GM18526 (cell line): ENCODE results near the gene SLC27A5.

ENCODE experiments used
- POLR2A ChIP-seq: IDR thresholded peaks from 3 replicates; pipeline ENCODE4 v1.6.1; 2011; ENCODE audit not compliant: insufficient read length; ENCODE audit errors: extremely low read depth

SLC27A5 gene

GRCh38 chr19:58543826-58544590 lies 32.2 kb upstream of the SLC27A5 start, which contains the start of gene TRIM28:
Gene TRIM28, plus strand, starts transcription at chr19:58544064. Its CDS starts 694 bp downstream, at chr19:58544758.
- peak; percentile 98 for TF ChIP-seq POLR2A

GRCh38 chr19:58538257-58539168 lies 26.7 kb upstream of the SLC27A5 start:
- TF ChIP-seq POLR2A = no peak

GRCh38 chr19:58536852-58537798 lies 25.3 kb upstream of the SLC27A5 start:
- no peak for TF ChIP-seq POLR2A

GRCh38 chr19:58535857-58536256 lies 24.1 kb upstream of the SLC27A5 start:
- no peak for TF ChIP-seq POLR2A

- TF ChIP-seq POLR2A = no peak
These were observed 19.4 kb upstream of the SLC27A5 start for GRCh38 chr19:58531034-58531840.

GRCh38 chr19:58529405-58529804 lies 17.6 kb upstream of the SLC27A5 start:
- TF ChIP-seq POLR2A = no peak

- TF ChIP-seq POLR2A = no peak
These were observed 10.9 kb upstream of the SLC27A5 start for GRCh38 chr19:58522709-58523108.

GRCh38 chr19:58521651-58522050 lies 9.9 kb upstream of the SLC27A5 start:
- TF ChIP-seq POLR2A = no peak

GRCh38 chr19:58520257-58520599 lies 8.4 kb upstream of the SLC27A5 start:
- TF ChIP-seq POLR2A = no peak

GRCh38 chr19:58519355-58520256 lies 7.8 kb upstream of the SLC27A5 start, which contains the start of gene ZBTB45:
Gene ZBTB45, minus strand, starts transcription at chr19:58519810. Its CDS starts 2,137 bp downstream, at chr19:58517673.
- TF ChIP-seq POLR2A = peak; percentile 82

- no peak for TF ChIP-seq POLR2A
These were observed 7.2 kb upstream of the SLC27A5 start for GRCh38 chr19:58519087-58519354.

- no peak for TF ChIP-seq POLR2A
These were observed 6.7 kb upstream of the SLC27A5 start for GRCh38 chr19:58518256-58519086.

- TF ChIP-seq POLR2A = no peak
These were observed 5.4 kb upstream of the SLC27A5 start for GRCh38 chr19:58516964-58517833.
